Measurements from ENCODE around the gene CREB3L1. TPM values are rescaled to one million over a fixed set of nuclear protein-coding genes. Genes with fewer than 3 reads are reported as not detected.

CREB3L1 gene
- total and polyA plus RNA-seq, 2 of the 13 experiments (the other 11 are each of a cell fraction or from before 2014, with no cell fraction given): not detected

- TF ChIP-seq ZNF567 (CRISPR knock-in tag; IDR thresholded peaks at IDR 0.05; ENCODE audit: borderline replicate concordance) (no peak), PHF5A (CRISPR knock-in tag; IDR thresholded peaks at IDR 0.05; ENCODE audit: low read depth, unreplicated experiment) (no peak), SPEN (CRISPR knock-in tag; IDR thresholded peaks at IDR 0.05; ENCODE audit: low read depth) (no peak), ZNF780A (CRISPR knock-in tag; IDR thresholded peaks at IDR 0.05) (no peak)
Measured at GRCh38 chr11:46293066-46293465, 15.6 kb downstream of the CREB3L1 start (continued).

GRCh38 chr11:46293641-46294103 lies 16.2 kb downstream of the CREB3L1 start:
- Histone ChIP-seq H3K36me3 (replicated peaks in 1 of 2; ENCODE audit: control insufficient read depth in 1 of 2, insufficient read depth in 2 of 2, low read length in 2 of 2) (no peaks in the 10 kb centered on the region), H2AFZ (ENCODE audit: low read length) (no peak overlapping the region), H3K4me3 (replicated peaks in 1 of 3; ENCODE audit: insufficient read depth in 1 of 3, low read depth in 2 of 3, low read length in 3 of 3) (no peak overlapping the region), H3K27ac (ENCODE audit: extremely low read length, insufficient read depth, low read length) (no peak overlapping the region), H3K27me3 (ENCODE audit: control insufficient read depth in 1 of 2, insufficient read depth in 2 of 2, low read length in 2 of 2) (peaks cover 20 to 73% of the 10 kb centered on the region in 2 experiments; a peak in 4 of 5 replicates), H4K20me1 (ENCODE audit: insufficient read depth, low read length) (no peaks in the 10 kb centered on the region), H3K79me2 (ENCODE audit: insufficient read depth, low read length) (no peaks in the 10 kb centered on the region), H3K9ac (ENCODE audit: insufficient read depth, low read depth, low read length) (no peak overlapping the region), H3K4me2 (ENCODE audit: low read depth, low read length) (no peak overlapping the region), H3K9me3 (ENCODE audit: low read length) (no peaks in the 10 kb centered on the region), H3K4me1 (ENCODE audit: insufficient read depth, low read length) (peaks cover 27% of the 10 kb centered on the region)
- DNase-seq (ENCODE audit: low spot score) (no peak), ATAC-seq (no peak), FAIRE-seq (no peak)
- POLR2A ChIA-PET: no interaction called here
- BruUV-seq (replicated peaks): no TSS peak
- WGBS (ENCODE audit: low lambda C conversion rate): 79% methylated on average over 9 of the region's 9 CpGs
- CTCF ChIA-PET (ENCODE audit: low intra/inter-chr PET ratio, low total read pairs): no interaction called here
- in situ Hi-C loops (cut with HindIII; ENCODE audit: extremely low pct_ligation_motif_present, low pct_unique_long_range_greater_than_20kb): no loop called here
- intact Hi-C loops (cut with micrococcal nuclease; ENCODE audit: unreplicated experiment): no loop called here
- no peak for TF ChIP-seq ZNF414 (CRISPR knock-in tag; IDR thresholded peaks at IDR 0.05)
- no peak for TF ChIP-seq ZNF281 (CRISPR knock-in tag; IDR thresholded peaks at IDR 0.05; ENCODE audit: borderline replicate concordance)
- no peak for TF ChIP-seq SALL1 (CRISPR knock-in tag; IDR thresholded peaks at IDR 0.05)
- TF ChIP-seq ZNF225 (CRISPR knock-in tag; IDR thresholded peaks at IDR 0.05): no peak
- TF ChIP-seq ZC3H13 (CRISPR knock-in tag; IDR thresholded peaks at IDR 0.05): no peak
